Keratinocyte (primary cell): Measurements from ENCODE around the gene TMEM45B. TPM values are rescaled to one million over a fixed set of nuclear protein-coding genes. Genes with fewer than 3 reads are reported as not detected.

Experiments
- DNase-seq: peaks from one replicate; pipeline ENCODE4 v3.0.0-alpha.2; 2011; ENCODE audit warnings: low read depth, missing footprints, low spot score
- FAIRE-seq: peaks from 2 replicates; lab custom pipeline; 2011; peaks lifted over from hg19 to GRCh38; lab: Jason Lieb, UNC
- H2AFZ ChIP-seq: 2 replicates; pipeline ENCODE4 v1.6.0; 2012; ENCODE audit warnings: low read length, control low read depth, inconsistent platforms; ENCODE audit not compliant: control insufficient read depth
- H3K27ac ChIP-seq: 2 replicates; pipeline ENCODE4 v1.5.1; 2011; ENCODE audit warnings: low read length; ENCODE audit not compliant: control insufficient read depth, insufficient read depth
- H3K27me3 ChIP-seq: 3 replicates; pipeline ENCODE4 v1.6.0; 2011; ENCODE audit warnings: low read length; ENCODE audit not compliant: control insufficient read depth, insufficient read depth; ENCODE audit errors: extremely low read depth
- H3K36me3 ChIP-seq, 2 experiments: 2 replicates in 1 of 2; 3 replicates in 1 of 2; pipeline ENCODE4 v1.5.1; 2011; ENCODE audit warnings: low read length in 2 of 2, mild to moderate bottlenecking in 1 of 2; ENCODE audit not compliant: control insufficient read depth in 2 of 2, insufficient read depth in 2 of 2; ENCODE audit errors: extremely low read depth in 1 of 2
- H3K4me1 ChIP-seq: 3 replicates; pipeline ENCODE4 v1.5.1; 2011; ENCODE audit warnings: low read length; ENCODE audit not compliant: control insufficient read depth, insufficient read depth; ENCODE audit errors: extremely low read depth
- H3K4me2 ChIP-seq: 3 replicates; pipeline ENCODE4 v1.6.0; 2011; ENCODE audit warnings: low read depth, low read length; ENCODE audit not compliant: control insufficient read depth, insufficient read depth; ENCODE audit errors: extremely low read depth
- H3K4me3 ChIP-seq, 3 experiments: fragments of 200-600 bp in 1 of 3; sonication (generic) in 1 of 3; 2 replicates in 2 of 3; 3 replicates in 1 of 3; pipeline ENCODE4 v1.5.1; 2011 to 2016; ENCODE audit warnings: low read length in 3 of 3, mild to moderate bottlenecking in 3 of 3, control low read depth in 2 of 3, inconsistent platforms in 1 of 3, low read depth in 1 of 3, mixed read lengths in 1 of 3, mixed run types in 1 of 3, moderate library complexity in 1 of 3; ENCODE audit not compliant: control insufficient read depth in 2 of 3, insufficient read depth in 2 of 3; ENCODE audit errors: extremely low read depth in 1 of 3
- H3K79me2 ChIP-seq: 2 replicates; pipeline ENCODE4 v1.6.0; 2012; ENCODE audit warnings: low read length; ENCODE audit not compliant: control insufficient read depth, insufficient read depth
- H3K9ac ChIP-seq: 3 replicates; pipeline ENCODE4 v1.6.0; 2011; ENCODE audit warnings: low read length; ENCODE audit not compliant: control insufficient read depth, insufficient read depth; ENCODE audit errors: extremely low read depth
- H3K9me1 ChIP-seq: 3 replicates; pipeline ENCODE4 v1.6.0; 2011; ENCODE audit warnings: low read length; ENCODE audit not compliant: control insufficient read depth, insufficient read depth; ENCODE audit errors: extremely low read depth
- H3K9me3 ChIP-seq: 2 replicates; pipeline ENCODE4 v1.5.1; 2012; ENCODE audit warnings: low read depth, low read length; ENCODE audit not compliant: control insufficient read depth
- H4K20me1 ChIP-seq: 3 replicates; pipeline ENCODE4 v1.6.0; 2011; ENCODE audit warnings: low read length; ENCODE audit not compliant: control insufficient read depth, insufficient read depth; ENCODE audit errors: extremely low read depth
- EZH2 ChIP-seq: IDR thresholded peaks from one replicate; pipeline ENCODE4 v1.6.1; 2012; ENCODE audit warnings: inconsistent platforms, mild to moderate bottlenecking, low read length, moderate library complexity
- dilution Hi-C: fragments of 300-500 bp; cut with MboI; formaldehyde crosslinking; loops from one replicate; pipeline ENCODE4 v1.7.0; 2020; ENCODE audit warnings: low sequenced_read_pairs; ENCODE audit not compliant: extremely low pct_ligation_motif_present
- polyA plus RNA-seq, 5 experiments: library from polyadenylated mRNA; depleted of rRNA in 3 of 5; stranded (reverse) in 3 of 5; stranded (forward) in 1 of 5; unstranded in 1 of 5; fragments of >200 nt; gene quantifications; 1 replicate in 1 of 5; 2 replicates in 3 of 5; 3 replicates in 1 of 5; pipeline versions ENCODE4 v1.2.1 to v1.2.3, GENCODE V29; 2011 to 2012; ENCODE audit warnings: missing spikeins in 2 of 5, low read depth in 1 of 5, low replicate concordance in 1 of 5
- small RNA-seq, 3 experiments: library from RNA; depleted of rRNA; stranded (forward); fragments of <200 nt; gene quantifications; one replicate each; pipeline ENCODE3, GENCODE V24; 2012; ENCODE audit warnings: low read depth in 3 of 3, low replicate concordance in 1 of 3; ENCODE audit not compliant: insufficient read length in 3 of 3
- TF ChIP-seq, protein P1 (sequence below), 3 experiments: IDR thresholded peaks in 1 of 3; conservative IDR thresholded peaks in 1 of 3; optimal IDR thresholded peaks in 1 of 3; 2 replicates in 2 of 3; 3 replicates in 1 of 3; pipeline versions ENCODE3 to v1.5.1; 2011; ENCODE audit warnings: low read length in 3 of 3, mild to moderate bottlenecking in 3 of 3, moderate library complexity in 2 of 3, control low read depth in 1 of 3, inconsistent platforms in 1 of 3; ENCODE audit not compliant: insufficient read depth in 2 of 3; ENCODE audit errors: extremely low read depth in 1 of 3

Gene TMEM45B
- polyA plus RNA-seq, 1 donor (not counting 4 experiments of a cell fraction or from before 2014, with no cell fraction given), result 2.6 TPM

DNA sequence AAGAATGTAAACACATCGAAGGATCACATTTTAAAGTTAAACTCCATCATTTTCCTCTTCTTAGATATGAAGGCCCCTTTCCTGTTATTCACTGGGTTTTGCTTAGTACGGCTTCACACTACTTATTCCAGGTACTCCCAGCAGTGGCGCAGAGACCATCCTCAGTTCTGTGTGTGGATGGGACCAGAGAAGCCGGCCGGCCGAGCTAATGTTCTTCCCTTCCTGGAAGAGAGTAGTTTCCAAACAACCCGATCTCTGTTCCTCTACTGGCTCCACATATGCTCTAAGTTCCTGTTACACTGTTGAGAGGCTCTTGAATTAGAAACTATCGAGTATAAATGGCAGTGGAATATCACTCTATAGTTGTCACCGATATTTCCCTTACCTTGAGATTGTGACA is 80.4 kb downstream of the TMEM45B start:
- Histone ChIP-seq H3K79me2 (peaks cover 27% of the 10 kb centered on the region), H3K27me3 (no peaks in the 10 kb centered on the region), H2AFZ (peak overlapping the region; percentile 89), H3K4me1 (peaks cover 16% of the 10 kb centered on the region), H3K9me3 (no peaks in the 10 kb centered on the region), H3K36me3 (peaks cover 10 to 14% of the 10 kb centered on the region in 2 experiments), H3K27ac (peak overlapping the region; percentile 65), H4K20me1 (no peaks in the 10 kb centered on the region), H3K9ac (peak overlapping the region; percentile 85), H3K4me2 (peak overlapping the region; percentile 83), H3K4me3 (peak overlapping the region; percentile 69 to 98 (median 95)), H3K9me1 (no peaks in the 10 kb centered on the region)
- TF ChIP-seq EZH2, result no peak
- TF ChIP-seq, protein P1, sequence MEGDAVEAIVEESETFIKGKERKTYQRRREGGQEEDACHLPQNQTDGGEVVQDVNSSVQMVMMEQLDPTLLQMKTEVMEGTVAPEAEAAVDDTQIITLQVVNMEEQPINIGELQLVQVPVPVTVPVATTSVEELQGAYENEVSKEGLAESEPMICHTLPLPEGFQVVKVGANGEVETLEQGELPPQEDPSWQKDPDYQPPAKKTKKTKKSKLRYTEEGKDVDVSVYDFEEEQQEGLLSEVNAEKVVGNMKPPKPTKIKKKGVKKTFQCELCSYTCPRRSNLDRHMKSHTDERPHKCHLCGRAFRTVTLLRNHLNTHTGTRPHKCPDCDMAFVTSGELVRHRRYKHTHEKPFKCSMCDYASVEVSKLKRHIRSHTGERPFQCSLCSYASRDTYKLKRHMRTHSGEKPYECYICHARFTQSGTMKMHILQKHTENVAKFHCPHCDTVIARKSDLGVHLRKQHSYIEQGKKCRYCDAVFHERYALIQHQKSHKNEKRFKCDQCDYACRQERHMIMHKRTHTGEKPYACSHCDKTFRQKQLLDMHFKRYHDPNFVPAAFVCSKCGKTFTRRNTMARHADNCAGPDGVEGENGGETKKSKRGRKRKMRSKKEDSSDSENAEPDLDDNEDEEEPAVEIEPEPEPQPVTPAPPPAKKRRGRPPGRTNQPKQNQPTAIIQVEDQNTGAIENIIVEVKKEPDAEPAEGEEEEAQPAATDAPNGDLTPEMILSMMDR (optimal IDR thresholded peaks at IDR 0.05 in 1 of 3, IDR thresholded peaks at IDR 0.05 in 1 of 3, conservative IDR thresholded peaks at IDR 0.05 in 1 of 3; ENCODE audit: extremely low read depth in 1 of 3, insufficient read depth in 2 of 3, low read length in 3 of 3), result no peak
- dilution Hi-C loops, result no loop called here
- FAIRE-seq (no peak), DNase-seq (no peak)

DNA sequence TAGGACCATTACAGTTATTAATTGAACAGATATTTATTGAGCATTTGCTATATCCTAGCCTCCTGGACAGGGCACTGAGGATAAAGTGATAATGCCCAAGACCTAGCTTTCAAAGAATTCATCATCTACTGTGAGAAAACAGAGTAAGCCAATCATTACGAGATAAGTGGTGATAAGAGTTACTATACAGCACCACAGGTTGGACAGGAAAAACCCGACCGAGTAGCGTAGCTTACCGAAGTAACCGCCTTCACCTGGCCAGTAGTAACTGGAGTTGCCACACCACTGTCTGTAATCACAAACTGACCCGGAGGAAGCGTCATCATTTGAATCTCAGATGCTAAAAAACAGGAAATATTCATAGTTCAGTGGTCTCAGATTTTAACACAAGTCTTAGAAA is 89.8 kb downstream of the TMEM45B start:
- Histone ChIP-seq H3K27ac (no peak overlapping the region), H3K79me2 (no peaks in the 10 kb centered on the region), H3K4me3 (no peak overlapping the region), H3K4me2 (no peak overlapping the region), H3K9me3 (no peaks in the 10 kb centered on the region), H3K36me3 (peaks cover 3 to 6% of the 10 kb centered on the region in 2 experiments), H2AFZ (no peak overlapping the region), H3K27me3 (no peaks in the 10 kb centered on the region), H3K9ac (no peak overlapping the region), H3K4me1 (no peaks in the 10 kb centered on the region), H4K20me1 (no peaks in the 10 kb centered on the region), H3K9me1 (no peaks in the 10 kb centered on the region)
- TF ChIP-seq EZH2, result no peak
- TF ChIP-seq, protein P1 (optimal IDR thresholded peaks at IDR 0.05 in 1 of 3, IDR thresholded peaks at IDR 0.05 in 1 of 3, conservative IDR thresholded peaks at IDR 0.05 in 1 of 3; ENCODE audit: extremely low read depth in 1 of 3, insufficient read depth in 2 of 3, low read length in 3 of 3), result no peak
- no peak for DNase-seq
- FAIRE-seq, result no peak
- dilution Hi-C loops, result no loop called here

Small RNAs within 50 kb of the gene (small RNA-seq; reads per million reads assigned to genes)
- gene AP003327.1, result 0 reads per million in 3 experiments

Other genes starting within 250 kb of the TMEM45B start
- gene NFRKB, start 79.7 kb downstream of the TMEM45B start, polyA plus RNA-seq, result 11.8 to 23.6 TPM (median 14.4 TPM) in 3 replicates
- gene PRDM10, start 187.0 kb downstream of the TMEM45B start, polyA plus RNA-seq, result 3.8 to 5.8 TPM (median 4.7 TPM) in 3 replicates